LNCaP clone FGC (cell line): ENCODE measurements around the gene ATP2B2.

Experiments
- DNase-seq: peaks from one replicate; pipeline ENCODE4 v3.0.0-alpha.2; 2011; ENCODE audit warnings: low read depth
- H3K4me3 ChIP-seq: 2 replicates; pipeline ENCODE4 v1.5.1; 2011; ENCODE audit warnings: mild to moderate bottlenecking, low read depth, low read length, control low read depth
- CTCF ChIP-seq: IDR thresholded peaks from 2 replicates; pipeline ENCODE4 v1.5.1; 2012; ENCODE audit warnings: mild to moderate bottlenecking; ENCODE audit not compliant: control insufficient read depth, insufficient read depth; ENCODE audit errors: extremely low read depth

ATP2B2 gene

DNA sequence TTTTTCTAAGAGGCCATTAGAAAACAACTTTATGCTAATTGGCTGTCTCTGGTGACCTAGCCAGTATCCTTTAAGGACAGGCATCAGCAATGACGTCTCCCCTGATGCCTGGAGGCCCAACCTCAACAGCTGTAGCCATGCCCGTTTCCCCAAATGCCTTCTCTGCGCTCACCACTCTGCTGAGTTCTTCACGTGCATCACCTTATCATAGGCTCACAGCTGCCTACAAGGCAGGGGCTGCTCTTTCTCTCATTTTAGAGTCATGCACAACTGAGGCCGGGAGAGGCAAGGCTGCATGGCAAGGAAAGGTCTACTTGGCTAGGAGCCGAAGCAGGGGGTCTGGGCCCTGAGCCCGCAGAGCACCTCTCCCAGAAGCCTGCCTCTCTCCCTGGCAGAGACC is 140.6 kb downstream of the ATP2B2 start:
- TF ChIP-seq CTCF: no peak
- H3K4me3 ChIP-seq: no peak overlapping the region
- DNase-seq: no peak

DNA sequence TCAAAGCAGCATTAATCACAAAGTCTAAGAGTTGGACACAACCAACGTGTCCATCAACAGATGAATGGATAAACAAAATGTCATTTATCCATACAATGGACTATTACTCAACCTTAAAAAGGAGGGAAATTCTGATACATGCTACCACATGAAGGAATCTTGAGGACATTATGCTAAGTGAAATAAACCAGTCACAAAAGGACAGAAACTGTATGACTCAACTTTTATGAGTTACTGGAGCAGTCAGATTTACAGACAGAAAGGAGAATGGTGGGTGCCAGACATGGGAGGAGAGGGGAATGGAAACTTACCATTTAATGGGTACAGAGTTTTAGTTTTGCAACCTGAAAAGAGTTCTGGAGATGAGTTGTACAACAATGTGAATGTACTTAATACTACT is 141.5 kb downstream of the ATP2B2 start:
- no peak for DNase-seq
- no peak overlapping the region for H3K4me3 ChIP-seq
- no peak for TF ChIP-seq CTCF

DNA sequence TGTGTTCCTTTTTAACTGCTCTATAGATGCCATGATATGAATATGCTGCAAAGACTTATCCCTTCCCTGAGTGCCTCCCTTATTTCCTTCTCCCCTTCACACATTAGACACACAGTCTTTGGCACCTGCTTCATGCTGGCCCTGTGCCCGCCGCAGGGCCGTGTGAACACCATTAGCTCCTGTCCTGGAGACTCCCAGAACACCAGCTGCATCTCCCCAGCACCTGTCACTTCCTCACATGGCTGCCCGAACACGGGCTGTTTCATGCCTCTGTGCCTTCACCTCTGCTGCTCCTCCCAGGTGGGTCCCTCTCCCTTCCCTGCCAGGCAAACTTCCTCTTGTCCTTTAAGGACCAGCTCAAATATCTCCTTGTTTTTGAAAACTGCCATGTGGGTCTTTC is 144.0 kb downstream of the ATP2B2 start:
- no peak overlapping the region for H3K4me3 ChIP-seq
- TF ChIP-seq CTCF: no peak
- no peak for DNase-seq

- no peak overlapping the region for H3K4me3 ChIP-seq
- TF ChIP-seq CTCF: no peak
- DNase-seq: no peak
Observed at GRCh38 chr3:10360478-10360877, 144.9 kb downstream of the ATP2B2 start.

DNA sequence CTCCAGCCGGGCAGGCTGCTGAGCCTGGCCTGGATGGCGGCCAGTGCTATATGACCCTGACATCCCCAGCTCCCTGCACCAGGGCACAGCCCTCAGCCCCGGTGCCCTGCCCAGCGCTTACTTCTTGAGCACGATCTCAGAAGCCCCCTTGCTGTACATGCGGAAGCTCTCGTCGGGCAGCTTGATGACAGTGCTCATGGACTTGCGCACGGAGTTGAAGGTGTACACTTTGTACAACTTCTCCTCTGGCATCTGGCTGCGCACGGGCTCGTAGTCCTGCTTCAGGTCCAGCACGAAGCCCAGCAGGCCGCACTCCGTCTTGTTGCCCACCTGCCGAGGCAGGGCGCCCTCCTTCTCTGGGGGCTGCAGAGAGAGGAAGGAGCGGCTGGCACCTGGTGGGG is 145.6 kb downstream of the ATP2B2 start:
- no peak for TF ChIP-seq CTCF
- H3K4me3 ChIP-seq: no peak overlapping the region
- no peak for DNase-seq

DNA sequence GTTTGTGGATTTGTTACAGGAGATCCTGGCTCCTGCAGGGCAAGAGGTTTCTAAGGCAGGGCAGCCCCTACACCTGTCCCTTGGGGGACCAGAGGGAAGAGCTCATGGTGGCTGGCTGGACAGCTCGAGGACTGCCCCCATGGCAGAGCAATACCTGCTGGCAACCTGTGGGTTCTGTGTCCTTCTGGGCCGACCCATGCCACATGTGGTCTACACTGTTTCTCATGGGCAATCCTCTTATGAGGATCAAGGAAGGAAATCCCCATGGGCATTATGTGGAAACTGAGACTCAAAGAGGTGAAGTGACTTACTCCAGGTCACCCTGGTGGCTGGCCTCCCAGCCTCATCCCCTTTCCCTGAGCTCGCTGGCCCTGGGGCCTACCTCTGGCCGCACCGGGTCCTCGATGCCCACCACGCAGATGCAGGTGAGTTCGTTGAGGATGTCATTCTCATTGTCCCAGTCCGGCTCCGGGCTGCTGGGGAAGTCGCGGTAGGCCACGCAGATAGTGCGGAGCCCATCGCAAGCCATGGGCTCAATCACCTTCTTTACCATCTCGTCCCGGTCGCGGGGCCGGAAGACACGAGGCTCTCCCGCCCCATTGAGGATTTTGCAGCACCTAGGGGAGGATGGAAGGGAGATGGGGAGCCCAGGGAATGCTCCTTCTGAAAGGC is 146.9 kb downstream of the ATP2B2 start:
- H3K4me3 ChIP-seq: no peak overlapping the region
- no peak for DNase-seq
- TF ChIP-seq CTCF: no peak
